CD4-positive, alpha-beta T cell treated with Interleukin-17A for 1 hour (primary cell): Measurements from ENCODE around the gene COPB2.

Source experiments
- DNase-seq: peaks from one replicate; pipeline ENCODE4 v3.0.0-alpha.2; 2020

The COPB2 gene

DNA sequence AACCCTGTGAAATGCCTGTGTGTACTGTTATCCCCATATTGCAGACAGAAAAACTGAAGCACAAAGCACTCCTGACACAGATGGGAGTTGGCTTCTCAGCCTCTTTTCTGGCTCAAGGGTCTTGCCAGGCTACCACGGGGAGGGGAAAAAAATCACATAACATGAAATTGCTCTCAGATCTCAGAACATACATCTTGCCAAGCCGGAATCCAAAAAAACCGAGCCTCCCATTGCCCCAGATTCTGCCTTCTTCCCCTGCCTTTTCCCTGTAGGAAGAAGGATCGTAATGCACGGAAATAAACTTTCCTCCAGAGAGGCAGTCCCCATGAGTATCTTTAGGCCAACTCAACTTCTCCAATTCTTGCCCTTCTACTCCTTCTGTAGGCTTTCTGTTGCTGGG lies 62.2 kb downstream of the COPB2 start:
- no peak for DNase-seq

DNA sequence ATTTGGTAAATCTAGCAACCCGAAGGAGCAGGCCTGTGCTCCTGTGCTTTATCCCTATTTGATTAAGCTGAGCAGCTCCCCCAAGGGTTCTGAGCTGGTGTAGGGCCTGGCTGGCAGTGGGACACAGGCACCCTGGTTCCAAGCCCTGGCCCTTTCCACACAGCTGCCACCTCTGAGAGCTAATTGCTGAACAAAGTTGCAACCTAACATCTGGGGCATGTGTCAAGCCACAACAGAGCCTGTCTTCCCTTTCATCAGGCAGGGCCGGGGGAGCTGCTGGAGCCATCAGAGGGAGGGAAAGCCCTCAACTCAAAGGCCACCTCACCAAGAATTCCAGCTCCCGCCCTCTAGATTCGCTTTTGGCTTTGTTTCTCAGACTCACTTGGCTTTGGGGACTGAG lies 62.7 kb downstream of the COPB2 start:
- DNase-seq = no peak

- no peak for DNase-seq
These were observed 63.3 kb downstream of the COPB2 start for GRCh38 chr3:139326131-139326530.

- no peak for DNase-seq
These were observed 63.9 kb downstream of the COPB2 start for GRCh38 chr3:139325551-139325950.

DNA sequence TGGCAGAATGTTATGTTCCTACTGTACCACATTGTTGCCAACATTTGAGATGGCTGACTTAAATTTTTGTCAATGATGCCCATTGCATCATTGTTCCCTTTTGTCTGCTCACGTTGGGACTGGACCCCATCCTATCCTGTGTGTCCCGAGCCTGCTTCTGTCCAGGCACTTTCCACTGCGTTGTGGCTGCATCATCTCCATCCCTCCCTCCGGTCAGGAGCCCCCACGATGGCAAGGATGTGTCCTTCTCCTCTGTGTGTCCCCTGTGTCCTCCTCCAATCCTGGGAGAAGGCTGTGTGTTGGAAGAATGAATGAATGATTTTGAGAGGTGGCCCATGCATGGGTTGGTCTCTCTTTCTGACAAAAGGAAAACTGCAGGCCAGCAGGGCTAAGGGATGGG lies 65.0 kb downstream of the COPB2 start:
- no peak for DNase-seq

- DNase-seq = no peak
These were observed 66.3 kb downstream of the COPB2 start for GRCh38 chr3:139323146-139323545.

- DNase-seq = no peak
These were observed 67.1 kb downstream of the COPB2 start for GRCh38 chr3:139322346-139322745.

- no peak for DNase-seq
These were observed 68.7 kb downstream of the COPB2 start for GRCh38 chr3:139320551-139321309.

GRCh38 chr3:139319428-139320402 lies 69.7 kb downstream of the COPB2 start:
- no peak for DNase-seq

- no peak for DNase-seq
These were observed 70.6 kb downstream of the COPB2 start for GRCh38 chr3:139318826-139319225.

GRCh38 chr3:139318431-139318816 lies 71.0 kb downstream of the COPB2 start:
- DNase-seq = no peak

- no peak for DNase-seq
These were observed 71.6 kb downstream of the COPB2 start for GRCh38 chr3:139317660-139318430.

DNA sequence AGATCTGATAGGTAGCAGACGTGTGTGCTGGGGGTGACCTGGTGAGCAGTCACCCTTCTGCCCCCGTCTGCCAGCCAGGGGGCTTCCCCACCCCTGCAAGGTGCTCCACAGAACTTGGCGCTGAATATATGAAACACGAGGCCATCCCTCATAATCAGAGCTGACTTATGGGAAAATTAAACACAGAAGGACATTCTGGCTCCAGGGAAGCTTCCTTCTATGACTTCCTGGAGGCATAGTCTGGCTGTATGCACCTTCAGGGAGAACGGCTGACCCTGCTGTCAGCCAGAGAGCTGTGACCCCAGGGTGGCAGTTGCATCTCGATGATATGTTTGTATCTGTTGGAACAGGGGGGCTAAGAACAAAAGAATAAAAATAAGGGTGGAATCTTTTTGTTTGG lies 72.2 kb downstream of the COPB2 start:
- no peak for DNase-seq

DNA sequence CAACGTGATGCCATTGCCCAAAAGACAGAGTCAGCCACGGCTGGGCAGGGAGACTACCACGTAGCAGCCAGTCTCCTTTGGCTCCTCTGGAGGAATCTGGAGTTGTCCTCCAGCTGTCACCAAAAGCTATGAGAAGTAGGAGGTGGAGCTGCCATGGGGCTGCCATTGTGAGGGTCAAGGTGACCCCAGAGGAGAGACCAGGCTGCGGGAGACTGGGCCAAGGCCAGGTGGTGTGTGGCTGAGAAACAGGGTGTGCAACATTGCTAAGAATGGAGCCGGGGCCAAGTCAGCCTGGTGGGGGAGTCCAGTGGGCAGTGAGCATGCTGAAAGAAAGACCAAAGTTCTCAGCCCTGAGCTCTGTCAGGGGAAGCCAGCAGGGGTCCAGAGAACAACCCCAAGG lies 75.5 kb downstream of the COPB2 start:
- no peak for DNase-seq

DNA sequence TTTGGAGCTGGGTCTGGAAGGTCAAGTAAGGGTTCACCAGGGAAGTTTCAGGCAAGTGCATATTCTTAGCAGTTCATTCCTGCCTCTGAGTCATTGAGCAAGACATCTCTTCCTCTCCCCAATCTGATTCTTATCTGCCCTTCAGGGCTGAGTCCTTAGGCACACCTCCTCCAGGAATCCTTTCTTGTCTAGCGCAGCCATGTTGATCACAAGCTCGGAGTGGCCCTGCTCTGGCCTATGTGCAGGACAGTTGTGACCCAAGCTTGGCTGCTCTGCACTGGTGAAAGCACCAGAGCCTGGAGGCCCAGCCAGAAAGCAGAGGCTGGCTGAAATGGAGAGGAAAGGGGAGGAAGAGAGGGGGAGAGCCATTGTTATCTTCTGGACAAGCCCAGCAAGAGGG lies 76.5 kb downstream of the COPB2 start:
- DNase-seq = no peak

DNA sequence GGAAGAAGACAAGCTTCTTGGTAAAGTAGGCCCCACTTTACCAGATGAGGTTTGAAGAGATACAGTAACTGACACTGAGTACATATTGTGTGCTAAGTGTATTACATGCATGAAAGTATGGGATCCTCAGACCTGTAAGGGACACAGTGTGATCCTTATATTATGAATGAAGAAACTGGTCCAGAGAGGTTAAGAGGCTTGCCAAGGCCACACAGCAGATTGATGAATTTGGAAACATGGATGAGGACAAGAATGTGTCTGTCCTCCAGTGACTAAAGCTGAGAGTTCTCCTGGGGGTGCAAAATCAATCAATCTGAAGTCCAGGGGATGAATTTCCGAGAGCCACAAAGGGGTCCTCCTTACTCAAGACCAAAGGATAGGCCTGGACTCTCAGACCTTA lies 77.0 kb downstream of the COPB2 start:
- no peak for DNase-seq

- no peak for DNase-seq
These were observed 77.9 kb downstream of the COPB2 start for GRCh38 chr3:139311557-139311956.

DNA sequence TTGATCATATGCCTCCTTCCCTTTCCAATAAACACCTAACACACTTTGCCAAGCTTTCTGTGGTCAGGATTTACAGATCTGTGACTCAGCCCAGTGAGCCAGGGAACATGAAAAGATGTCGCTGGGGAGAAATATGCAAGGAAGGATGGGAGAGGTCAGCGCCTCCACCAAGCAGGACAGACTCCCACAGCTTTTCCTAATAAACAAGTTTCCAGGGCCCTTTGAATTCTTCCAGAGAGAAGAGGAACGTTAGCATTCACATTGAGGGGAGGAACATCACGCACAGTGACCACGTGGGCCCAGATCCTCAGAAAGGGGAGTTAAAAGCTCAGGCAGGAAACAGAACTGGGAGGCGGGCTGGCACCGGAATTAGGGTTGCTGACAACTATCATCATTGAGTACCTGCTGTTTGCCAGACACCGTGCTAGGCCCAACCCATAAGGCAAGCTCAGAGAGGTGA lies 78.9 kb downstream of the COPB2 start:
- no peak for DNase-seq

DNA sequence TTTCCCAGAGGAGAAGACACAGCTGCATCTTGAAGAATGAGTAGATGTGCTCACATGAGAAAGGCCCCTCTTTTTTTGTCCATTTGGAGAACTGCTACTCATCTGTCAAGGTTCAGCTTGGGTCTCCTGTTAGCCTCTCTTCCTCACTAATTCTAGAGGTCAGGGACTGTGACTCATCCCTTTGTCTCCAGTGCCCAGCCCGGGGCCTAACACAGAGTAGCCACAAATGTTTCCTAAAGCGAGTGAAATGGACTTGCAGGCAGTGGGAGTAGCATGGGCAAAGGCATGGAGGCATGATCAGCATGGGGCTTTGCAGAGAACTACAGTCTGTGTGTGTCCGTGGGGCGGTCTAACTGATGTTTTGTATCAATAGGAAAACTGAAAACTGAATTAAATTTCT lies 79.6 kb downstream of the COPB2 start:
- DNase-seq = no peak

DNA sequence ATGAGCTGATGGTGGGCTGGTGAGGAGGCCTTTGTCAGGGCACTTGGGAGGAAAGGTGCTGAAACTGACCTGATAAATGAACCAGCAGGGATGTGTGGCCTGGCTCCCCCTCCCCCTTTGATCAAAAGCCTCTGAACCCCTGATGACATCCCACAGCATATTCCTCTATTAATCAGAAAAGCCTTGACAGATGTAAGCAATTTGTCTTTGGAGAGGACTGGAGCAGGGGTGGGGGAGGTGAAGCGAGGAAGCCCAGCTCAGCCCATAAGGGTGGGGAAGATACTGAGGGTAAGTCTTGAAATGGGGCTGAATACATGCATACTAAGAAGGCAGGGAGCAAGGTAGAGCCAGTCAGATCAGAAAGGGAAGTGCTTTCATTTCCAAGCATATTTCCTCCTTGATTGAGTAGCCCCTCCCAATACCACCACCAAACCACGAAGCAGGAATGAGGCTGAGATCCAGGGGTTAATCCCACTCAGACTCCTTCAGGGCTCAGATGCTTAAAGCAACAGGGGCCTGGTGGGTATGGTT lies 80.3 kb downstream of the COPB2 start:
- DNase-seq = no peak

GRCh38 chr3:139308560-139308959 lies 80.9 kb downstream of the COPB2 start:
- DNase-seq = no peak

DNA sequence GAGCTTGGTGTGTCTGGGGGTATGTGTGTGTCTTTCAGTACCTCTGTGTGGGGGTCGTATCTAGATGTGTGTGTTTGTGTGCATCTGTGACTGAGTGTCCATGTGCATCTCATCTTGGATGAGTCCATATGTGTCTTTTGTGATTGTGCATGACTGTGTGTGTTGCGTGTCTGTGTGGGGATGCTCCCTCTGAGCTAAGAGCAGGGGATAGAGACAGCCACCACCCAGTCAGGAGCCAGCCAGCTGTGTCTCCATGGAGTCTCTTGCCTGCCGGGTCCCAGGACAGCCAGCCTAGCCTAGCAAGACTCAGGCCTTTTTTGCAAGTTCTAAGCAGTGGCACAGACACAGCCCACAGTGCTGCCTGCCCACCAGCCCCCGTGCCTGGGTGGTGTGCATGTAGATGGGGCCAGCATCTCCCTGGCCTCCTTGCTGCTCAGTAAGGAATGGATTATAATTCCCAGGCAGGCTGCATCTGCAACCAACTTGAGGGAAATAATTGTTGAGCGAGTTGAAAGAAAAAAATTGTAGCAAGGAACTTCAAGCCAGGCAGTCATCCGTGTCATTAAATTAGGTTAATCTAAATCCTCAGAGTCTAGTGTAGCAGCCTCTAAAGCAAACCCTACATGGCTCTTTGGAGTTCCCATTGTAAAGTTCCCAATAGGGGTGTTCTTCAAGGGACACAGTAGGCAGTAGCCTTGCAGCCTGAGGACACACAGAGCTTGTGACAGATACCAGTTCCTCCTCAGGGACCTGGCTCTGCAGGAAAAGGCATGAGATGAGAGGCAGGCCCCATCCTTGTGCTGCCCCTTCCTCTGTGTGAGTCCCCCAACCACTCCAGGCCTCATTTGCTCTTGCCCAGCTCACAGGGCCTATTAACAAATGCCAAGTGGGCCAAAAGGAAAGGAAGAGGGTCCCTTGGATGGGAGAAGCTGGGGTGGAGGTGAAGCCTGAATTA lies 81.6 kb downstream of the COPB2 start:
- no peak for DNase-seq
